Stomach (tissue), 9 donors: ENCODE results near the gene NUMA1. TPM values are rescaled to one million over a fixed set of nuclear protein-coding genes. Genes with fewer than 3 reads are reported as not detected.

Experiments
- DNase-seq, 2 donors: peaks; one replicate each; pipeline versions ENCODE4 v3.0.0 to v3.0.0-alpha.2; 2013 to 2019
- H3K27ac ChIP-seq, 5 donors: fragments of 200-600 bp in 4 of 5; sonication (generic) in 4 of 5; one replicate each; pipeline ENCODE4 v1.5.1; 2013 to 2019; ENCODE audit warnings: mild to moderate bottlenecking in 1 of 5, moderate library complexity in 1 of 5
- H3K27me3 ChIP-seq, 3 donors: fragments of 200-600 bp; sonication (generic); one replicate each; pipeline ENCODE4 v1.5.1; 2017 to 2019; ENCODE audit warnings: mixed run types in 1 of 3
- H3K36me3 ChIP-seq, 4 donors: fragments of 200-600 bp; sonication (generic); 1 replicate in 3 of 4; 2 replicates in 1 of 4; pipeline ENCODE4 v1.5.1; 2016 to 2019
- H3K4me1 ChIP-seq, 4 donors: fragments of 200-600 bp; sonication (generic); one replicate each; pipeline ENCODE4 v1.5.1; 2016 to 2019
- H3K4me3 ChIP-seq, 4 donors: fragments of 200-600 bp; sonication (generic) in 3 of 4; one replicate each; pipeline ENCODE4 v1.5.1; 2016 to 2019; ENCODE audit warnings: mild to moderate bottlenecking in 1 of 4
- H3K9me3 ChIP-seq, 4 donors: fragments of 200-600 bp; sonication (generic); one replicate each; pipeline ENCODE4 v1.5.1; 2016 to 2019
- CTCF ChIP-seq, 7 experiments: fragments of 450-650 bp in 4 of 7; fragments of 200-600 bp in 3 of 7; sonication (generic) in 3 of 7; IDR thresholded peaks; one replicate each; pipeline ENCODE4 v1.5.1; 2016 to 2019; ENCODE audit warnings: antibody characterized with exemption in 7 of 7, control low read depth in 2 of 7, mild to moderate bottlenecking in 1 of 7
- EP300 ChIP-seq: sonication (generic); formaldehyde crosslinking; IDR thresholded peaks from one replicate; pipeline ENCODE4 v1.6.1; 2017; ENCODE audit warnings: antibody characterized with exemption
- POLR2A ChIP-seq, 4 donors: fragments of 450-650 bp; IDR thresholded peaks; one replicate each; pipeline ENCODE4 v1.6.1; 2016; ENCODE audit warnings: antibody characterized with exemption in 4 of 4, control low read depth in 2 of 4, mild to moderate bottlenecking in 1 of 4, moderate library complexity in 1 of 4
- POLR2AphosphoS5 ChIP-seq, 3 donors: sonication (generic); formaldehyde crosslinking; IDR thresholded peaks; one replicate each; pipeline ENCODE4 v1.6.1; 2016; ENCODE audit warnings: antibody characterized with exemption in 3 of 3
- WGBS, 5 donors: extraction: QIAGEN DNeasy Blood & Tissue Kit in 3 of 5; methylation state at CpG; one replicate each; pipeline versions ENCODE4 v1.1.5 to v1.1.7; 2013 to 2018; 5-methylcytosine and 5-hydroxymethylcytosine counted together
- intact Hi-C: fragments of 100-400 bp; cut with DNase I; formaldehyde crosslinking; loops from one replicate; pipeline ENCODE4 v1.15.1; 2023; ENCODE audit warnings: low total_unique reads
- polyA plus RNA-seq, 3 donors: library from polyadenylated mRNA; stranded (reverse); fragments of 200-250 nt; gene quantifications; one replicate each; pipeline ENCODE4 v1.2.3, GENCODE V29; 2013
- total RNA-seq, 5 donors: library from RNA; depleted of rRNA; stranded (reverse); fragments of >200 nt; gene quantifications; one replicate each; pipeline versions ENCODE4 v1.1.0 to v1.2.3, GENCODE V29; 2014 to 2016
- donor health status: healthy with polysubstance abuse.
- donor health status: Bipolar disorder and iron deficiency.
- donor health status: healthy.

The NUMA1 gene
- total and polyA plus RNA-seq, 8 donors, result 84.2 to 619 (median 182) TPM

GRCh38 chr11:72084076-72084475, 3.7 kb upstream of the NUMA1 start:
- peaks cover 0 to 18% (median 12%) of the 10 kb centered on the region in 4 donors for H3K36me3 ChIP-seq
- WGBS, 5 donors, result 81 to 91% (median 91%) methylated on average over 4 of the region's 4 CpGs
- peaks cover 13 to 28% (median 21%) of the 10 kb centered on the region in 4 donors for H3K4me1 ChIP-seq
- no peak overlapping the region for H3K27ac ChIP-seq
- no peak overlapping the region for H3K4me3 ChIP-seq
- H3K9me3 ChIP-seq, result no peaks in the 10 kb centered on the region
- TF ChIP-seq EP300 (no peak), CTCF (IDR thresholded peaks at IDR 0.05) (no peak), POLR2AphosphoS5 (IDR thresholded peaks at IDR 0.05) (no peak), POLR2A (IDR thresholded peaks at IDR 0.05) (no peak)
- intact Hi-C loops, result no loop called here
- DNase-seq, result no peak
- H3K27me3 ChIP-seq, result no peaks in the 10 kb centered on the region

GRCh38 chr11:72083414-72083813, 3.1 kb upstream of the NUMA1 start:
- WGBS, 5 donors, result 75 to 92% (median 86%) methylated on average over 2 of the region's 2 CpGs
- no peak overlapping the region for H3K4me3 ChIP-seq
- peaks cover 0 to 12% (median 7%) of the 10 kb centered on the region in 4 donors for H3K36me3 ChIP-seq
- H3K4me1 ChIP-seq, result peaks cover 20 to 35% (median 26%) of the 10 kb centered on the region in 4 donors
- TF ChIP-seq POLR2A (IDR thresholded peaks at IDR 0.05) (no peak), POLR2AphosphoS5 (IDR thresholded peaks at IDR 0.05) (no peak), EP300 (no peak), CTCF (IDR thresholded peaks at IDR 0.05) (no peak)
- no peak overlapping the region for H3K27ac ChIP-seq
- no peak for DNase-seq
- H3K27me3 ChIP-seq, result no peaks in the 10 kb centered on the region
- intact Hi-C loops, result no loop called here
- no peaks in the 10 kb centered on the region for H3K9me3 ChIP-seq

- Histone ChIP-seq H3K9me3 (no peaks in the 10 kb centered on the region), H3K27me3 (no peaks in the 10 kb centered on the region), H3K27ac (peak overlapping the region; percentile 68 to 96 (median 93)), H3K4me1 (peaks cover 23 to 47% (median 27%) of the 10 kb centered on the region in 4 donors), H3K36me3 (peaks cover 0 to 5% (median 0%) of the 10 kb centered on the region in 4 donors), H3K4me3 (no peak overlapping the region)
- WGBS, 5 donors, result 50 to 69% (median 54%) methylated on average over 3 of the region's 3 CpGs
- TF ChIP-seq EP300, result no peak
- TF ChIP-seq POLR2A (IDR thresholded peaks at IDR 0.05), result no peak
- no peak for TF ChIP-seq CTCF (IDR thresholded peaks at IDR 0.05)
- no peak for TF ChIP-seq POLR2AphosphoS5 (IDR thresholded peaks at IDR 0.05)
- intact Hi-C loops, result no loop called here
- peak in 1 of 2 donors; percentile 51 for DNase-seq
Measured at GRCh38 chr11:72081821-72082453, 1.6 kb upstream of the NUMA1 start.

- WGBS, 5 donors, result 67 to 78% (median 71%) methylated on average over 21 of the region's 21 CpGs
- intact Hi-C loops, result no loop called here
- DNase-seq, result peak in 1 of 2 donors; percentile 25
- Histone ChIP-seq H3K4me1 (peaks cover 23 to 47% (median 28%) of the 10 kb centered on the region in 4 donors), H3K4me3 (peak overlapping the region; percentile 56 to 76 (median 69)), H3K27ac (peak overlapping the region; percentile 82 to 96 (median 93)), H3K27me3 (no peaks in the 10 kb centered on the region), H3K36me3 (peaks cover 0 to 9% (median 1%) of the 10 kb centered on the region in 4 donors), H3K9me3 (no peaks in the 10 kb centered on the region)
- TF ChIP-seq EP300 (no peak), CTCF (IDR thresholded peaks at IDR 0.05) (no peak), POLR2A (IDR thresholded peaks at IDR 0.05) (no peak), POLR2AphosphoS5 (IDR thresholded peaks at IDR 0.05) (no peak)
Measured at GRCh38 chr11:72081184-72081644, 872 bp upstream of the NUMA1 start.
